NCI-H146 (cell line): ENCODE results near the gene LTBP4.

ENCODE experiments used
- DNase-seq: peaks from one replicate; lab custom pipeline; 2025; lab: John Stamatoyannopoulos, UW

LTBP4 gene

GRCh38 chr19:40666803-40667438 lies 65.8 kb downstream of the LTBP4 start:
- DNase-seq, result no peak

DNA sequence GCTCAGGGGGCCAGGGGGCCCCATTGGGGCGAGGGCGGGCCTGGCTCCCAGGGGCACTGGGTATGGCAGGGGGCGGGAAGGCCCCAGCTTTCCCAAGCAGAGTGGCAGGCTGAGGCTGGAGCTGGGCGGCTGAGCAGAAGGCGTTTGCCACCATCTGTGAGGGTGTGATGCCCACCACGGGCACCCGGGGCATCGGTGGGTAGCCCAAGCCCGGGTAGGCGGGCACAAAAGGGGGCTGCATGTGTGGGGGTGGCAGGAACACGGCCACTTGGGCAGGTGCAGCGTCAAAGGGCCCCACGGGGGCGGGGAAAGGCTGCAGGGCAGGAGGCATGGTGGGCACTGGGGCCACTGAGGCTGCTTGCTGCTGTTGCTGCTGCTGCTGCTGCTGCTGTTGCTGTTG lies 66.4 kb downstream of the LTBP4 start:
- no peak for DNase-seq

DNA sequence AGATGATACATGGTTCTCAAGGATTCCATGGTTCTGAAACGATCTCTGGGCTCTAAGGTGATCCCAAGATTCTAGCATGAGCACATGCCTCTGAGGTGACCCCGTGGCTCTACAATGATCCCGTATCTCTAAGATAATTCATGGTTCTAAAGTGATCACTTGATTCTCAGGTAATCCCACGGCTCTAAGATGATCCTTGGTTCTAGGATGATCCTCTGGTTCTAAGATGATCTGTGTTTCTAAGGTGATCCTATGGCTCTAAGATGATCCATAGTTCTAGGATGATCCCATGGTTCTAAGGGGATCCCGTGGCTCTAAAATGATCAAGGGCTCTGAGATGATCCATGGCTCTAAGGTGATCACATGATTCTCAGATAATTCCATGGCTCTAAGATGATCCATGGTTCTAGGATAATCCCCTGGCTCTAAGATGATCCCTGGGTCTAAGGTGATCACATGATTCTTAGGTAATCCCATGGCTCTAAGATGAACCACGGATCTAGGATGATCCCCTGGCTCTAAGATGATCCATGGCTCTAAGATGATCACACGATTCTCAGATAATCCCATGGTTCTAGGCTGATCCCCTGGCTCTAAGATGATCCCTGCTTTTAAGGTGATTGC lies 67.9 kb downstream of the LTBP4 start:
- DNase-seq, result no peak

DNA sequence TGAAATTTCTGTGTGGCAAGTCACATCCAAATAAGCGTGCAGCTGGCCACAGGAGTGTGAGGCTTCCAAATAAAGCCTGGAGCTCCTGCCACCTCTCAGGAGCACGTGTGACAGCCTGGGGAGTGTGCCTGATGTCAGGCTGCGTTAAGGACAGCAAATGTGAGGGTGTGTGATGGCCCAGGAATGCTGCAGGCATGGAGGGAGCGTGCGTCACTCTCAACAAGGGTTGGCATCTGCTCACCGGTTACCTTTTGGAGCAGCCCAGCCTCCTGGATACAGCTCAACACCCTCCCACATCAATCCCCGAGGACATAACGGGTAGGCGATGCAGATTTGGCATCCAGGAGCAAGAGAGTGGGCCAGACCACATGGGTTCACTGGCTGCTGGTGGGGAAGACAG lies 70.2 kb downstream of the LTBP4 start:
- DNase-seq, result no peak

GRCh38 chr19:40672038-40672437 lies 70.9 kb downstream of the LTBP4 start:
- DNase-seq, result no peak

DNA sequence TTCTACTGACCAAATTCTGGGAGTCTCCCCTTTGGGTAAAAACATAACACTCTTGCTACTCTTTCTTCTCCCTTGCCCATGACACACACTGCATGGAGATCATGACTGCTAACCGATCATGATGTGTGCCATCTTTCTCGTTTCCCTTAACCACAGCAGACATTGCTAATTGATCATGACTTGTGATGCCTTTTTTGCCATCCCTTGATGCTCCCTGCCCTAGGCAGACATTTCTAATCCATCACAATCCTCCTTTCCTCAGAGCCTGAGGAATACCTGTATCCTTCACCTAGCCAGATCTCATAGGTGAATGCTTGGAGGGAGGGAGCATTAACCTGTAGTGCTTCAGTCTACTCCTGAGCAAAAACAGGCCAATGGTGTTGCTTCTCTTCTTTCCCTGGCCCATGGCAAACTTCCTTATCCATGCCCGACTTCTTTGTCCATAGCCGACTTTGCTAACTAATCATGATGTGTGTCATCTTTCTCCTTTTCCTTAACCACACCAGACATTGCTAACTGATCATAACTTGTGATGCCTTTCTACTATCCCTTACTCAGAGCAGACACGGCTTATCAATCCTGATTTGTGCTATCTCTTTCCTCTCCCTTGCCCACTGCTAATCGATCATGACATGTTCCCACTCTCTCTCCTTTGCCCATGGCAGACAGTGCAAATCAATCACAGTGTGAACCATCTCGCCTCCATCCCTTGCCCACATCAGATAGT lies 71.6 kb downstream of the LTBP4 start:
- no peak for DNase-seq

- DNase-seq, result no peak
These were observed 72.2 kb downstream of the LTBP4 start for GRCh38 chr19:40673397-40673796.

GRCh38 chr19:40674291-40674690 lies 73.1 kb downstream of the LTBP4 start:
- DNase-seq, result no peak

- DNase-seq, result no peak
These were observed 76.0 kb downstream of the LTBP4 start for GRCh38 chr19:40677156-40677555.
